ENCODE results near the gene MAP4K2. TPM values are rescaled to one million over a fixed set of nuclear protein-coding genes. Genes with fewer than 3 reads are reported as not detected.

Gene MAP4K2
- total RNA-seq, 1 experiment from 2014 or later = 46.5 TPM

DNA sequence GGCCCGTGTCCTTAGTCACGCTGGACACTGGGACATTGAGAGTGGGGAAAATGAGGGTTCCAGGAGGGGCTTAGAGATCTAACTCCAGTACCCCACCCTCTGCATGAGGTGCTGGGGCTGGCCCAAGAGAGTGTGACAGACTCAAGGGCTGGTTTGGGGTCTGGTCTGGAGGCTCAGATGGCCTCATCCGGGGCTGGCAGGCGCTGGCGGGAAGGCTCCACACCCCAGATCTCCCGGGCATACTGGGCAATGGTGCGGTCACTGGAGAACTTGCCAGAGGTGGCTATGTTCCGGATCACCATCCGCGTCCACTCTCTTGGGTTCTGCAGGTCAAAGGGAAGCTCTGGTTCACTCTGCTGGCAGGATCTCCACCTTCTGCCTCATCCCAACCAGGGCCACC, 56.5 kb downstream of the MAP4K2 start:
- POLR2A ChIA-PET (ENCODE audit: low non-redundant PET) = no interaction called here
- TF ChIP-seq, protein P1, sequence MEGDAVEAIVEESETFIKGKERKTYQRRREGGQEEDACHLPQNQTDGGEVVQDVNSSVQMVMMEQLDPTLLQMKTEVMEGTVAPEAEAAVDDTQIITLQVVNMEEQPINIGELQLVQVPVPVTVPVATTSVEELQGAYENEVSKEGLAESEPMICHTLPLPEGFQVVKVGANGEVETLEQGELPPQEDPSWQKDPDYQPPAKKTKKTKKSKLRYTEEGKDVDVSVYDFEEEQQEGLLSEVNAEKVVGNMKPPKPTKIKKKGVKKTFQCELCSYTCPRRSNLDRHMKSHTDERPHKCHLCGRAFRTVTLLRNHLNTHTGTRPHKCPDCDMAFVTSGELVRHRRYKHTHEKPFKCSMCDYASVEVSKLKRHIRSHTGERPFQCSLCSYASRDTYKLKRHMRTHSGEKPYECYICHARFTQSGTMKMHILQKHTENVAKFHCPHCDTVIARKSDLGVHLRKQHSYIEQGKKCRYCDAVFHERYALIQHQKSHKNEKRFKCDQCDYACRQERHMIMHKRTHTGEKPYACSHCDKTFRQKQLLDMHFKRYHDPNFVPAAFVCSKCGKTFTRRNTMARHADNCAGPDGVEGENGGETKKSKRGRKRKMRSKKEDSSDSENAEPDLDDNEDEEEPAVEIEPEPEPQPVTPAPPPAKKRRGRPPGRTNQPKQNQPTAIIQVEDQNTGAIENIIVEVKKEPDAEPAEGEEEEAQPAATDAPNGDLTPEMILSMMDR (conservative IDR thresholded peaks at IDR 0.05; ENCODE audit: low read depth, low read length) = no peak
- no peak for TF ChIP-seq EZH2 (IDR thresholded peaks at IDR 0.05; ENCODE audit: borderline replicate concordance, low read depth, low read length, poor library complexity, severe bottlenecking)
- no peaks in the 10 kb centered on the region for H3K9me3 ChIP-seq (ENCODE audit: low read depth, low read length, poor library complexity, severe bottlenecking)
- H3K27ac ChIP-seq (ENCODE audit: low read depth, low read length, poor library complexity, severe bottlenecking) = no peak overlapping the region
- no peak overlapping the region for H3K4me3 ChIP-seq (ENCODE audit: low read depth, low read length, poor library complexity, severe bottlenecking)
- intact Hi-C loops (cut with micrococcal nuclease; ENCODE audit: unreplicated experiment) = no loop called here
- BruUV-seq (replicated peaks) = no TSS peak
- peaks cover 27% of the 10 kb centered on the region for H3K27me3 ChIP-seq (replicated peaks; ENCODE audit: insufficient read depth, low read depth, low read length, poor library complexity)
- H3K4me1 ChIP-seq (ENCODE audit: insufficient read depth, low read length, poor library complexity, severe bottlenecking) = peaks cover 27% of the 10 kb centered on the region
- CTCF ChIA-PET = no interaction called here
- DNase-seq (ENCODE audit: low spot score) = no peak
- H3K36me3 ChIP-seq (ENCODE audit: insufficient read depth, low read length, poor library complexity, severe bottlenecking) = no peaks in the 10 kb centered on the region

DNA sequence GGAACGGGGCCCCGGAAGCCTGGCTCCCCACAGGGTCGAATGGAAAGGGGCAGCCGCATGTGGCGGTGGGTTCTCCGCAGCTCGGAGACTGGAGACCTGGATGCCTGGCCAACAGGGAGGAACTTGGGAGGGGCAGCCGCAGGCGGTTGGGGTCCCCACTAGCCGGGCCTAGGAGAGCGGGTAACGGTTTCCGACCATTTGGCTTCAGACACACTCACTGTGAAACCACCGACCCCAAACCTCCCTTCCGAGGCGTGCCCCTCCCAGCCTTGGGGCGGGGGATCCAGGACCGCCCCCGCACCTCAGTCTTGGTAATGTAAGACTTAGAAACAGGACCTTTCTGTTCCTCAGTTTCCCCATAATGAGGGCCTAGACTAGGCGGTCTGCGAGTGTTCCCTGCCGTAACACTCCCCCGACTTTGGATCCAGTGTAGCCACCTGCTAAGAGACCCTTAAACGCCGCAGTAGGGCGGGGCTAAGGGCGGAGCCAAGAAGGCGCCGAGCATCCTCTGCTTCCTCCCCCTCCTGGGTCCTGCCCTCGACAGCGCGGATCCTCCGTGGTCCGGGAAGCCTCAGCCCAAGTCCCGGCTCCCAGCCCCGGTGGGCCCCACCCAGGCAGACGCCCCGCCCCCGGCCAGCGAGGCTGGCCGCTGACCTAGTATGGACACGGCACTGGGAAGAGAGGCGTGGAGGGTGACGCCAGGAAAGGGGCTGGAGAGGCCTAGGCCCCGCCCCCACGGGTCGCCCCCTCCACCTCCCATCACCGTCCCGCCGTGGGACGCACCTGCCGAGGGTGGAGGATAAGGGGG, 57.3 kb downstream of the MAP4K2 start:
- peaks cover 27% of the 10 kb centered on the region for H3K4me1 ChIP-seq (ENCODE audit: insufficient read depth, low read length, poor library complexity, severe bottlenecking)
- peak; percentile 71 for DNase-seq (ENCODE audit: low spot score)
- no peaks in the 10 kb centered on the region for H3K36me3 ChIP-seq (ENCODE audit: insufficient read depth, low read length, poor library complexity, severe bottlenecking)
- no TSS peak for BruUV-seq (replicated peaks)
- no peaks in the 10 kb centered on the region for H3K9me3 ChIP-seq (ENCODE audit: low read depth, low read length, poor library complexity, severe bottlenecking)
- TF ChIP-seq, protein P1 (conservative IDR thresholded peaks at IDR 0.05; ENCODE audit: low read depth, low read length) = no peak
- no peak for TF ChIP-seq EZH2 (IDR thresholded peaks at IDR 0.05; ENCODE audit: borderline replicate concordance, low read depth, low read length, poor library complexity, severe bottlenecking)
- H3K27me3 ChIP-seq (replicated peaks; ENCODE audit: insufficient read depth, low read depth, low read length, poor library complexity) = peaks cover 27% of the 10 kb centered on the region
- intact Hi-C loops (cut with micrococcal nuclease; ENCODE audit: unreplicated experiment) = no loop called here
- peak overlapping the region; percentile 58 for H3K4me3 ChIP-seq (ENCODE audit: low read depth, low read length, poor library complexity, severe bottlenecking)
- ChIA-PET POLR2A (ENCODE audit: low non-redundant PET) (no interaction called here), CTCF (interaction anchor here (0.6 kb wide), 1 partner anchor 49 kb away, joined by 4 read pairs; no protein-coding TSS in a partner anchor)
- no peak overlapping the region for H3K27ac ChIP-seq (ENCODE audit: low read depth, low read length, poor library complexity, severe bottlenecking)

DNA sequence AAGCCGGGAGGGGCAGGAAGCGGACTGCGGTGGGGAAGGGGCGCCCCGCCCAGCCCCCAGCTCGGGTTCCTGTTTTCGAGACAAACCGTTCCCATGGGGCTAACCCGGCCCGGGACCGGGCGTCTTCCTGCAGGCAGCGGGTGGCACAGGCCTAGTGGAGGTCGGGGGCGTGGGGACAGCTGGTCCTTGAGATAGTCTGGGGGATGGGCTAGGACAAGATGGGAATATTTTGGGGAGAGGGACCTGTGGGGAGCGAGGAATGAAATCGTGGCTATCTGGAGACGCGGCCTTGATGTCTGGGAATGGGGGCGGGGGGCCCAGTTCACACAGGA, 57.9 kb downstream of the MAP4K2 start:
- H3K4me1 ChIP-seq (ENCODE audit: insufficient read depth, low read length, poor library complexity, severe bottlenecking) = peaks cover 27% of the 10 kb centered on the region
- no TSS peak for BruUV-seq (replicated peaks)
- ChIA-PET CTCF (no interaction called here), POLR2A (ENCODE audit: low non-redundant PET) (no interaction called here)
- intact Hi-C loops (cut with micrococcal nuclease; ENCODE audit: unreplicated experiment) = no loop called here
- H3K27me3 ChIP-seq (replicated peaks; ENCODE audit: insufficient read depth, low read depth, low read length, poor library complexity) = peaks cover 27% of the 10 kb centered on the region
- no peak overlapping the region for H3K27ac ChIP-seq (ENCODE audit: low read depth, low read length, poor library complexity, severe bottlenecking)
- peak overlapping the region; percentile 58 for H3K4me3 ChIP-seq (ENCODE audit: low read depth, low read length, poor library complexity, severe bottlenecking)
- no peaks in the 10 kb centered on the region for H3K36me3 ChIP-seq (ENCODE audit: insufficient read depth, low read length, poor library complexity, severe bottlenecking)
- no peaks in the 10 kb centered on the region for H3K9me3 ChIP-seq (ENCODE audit: low read depth, low read length, poor library complexity, severe bottlenecking)
- no peak for TF ChIP-seq EZH2 (IDR thresholded peaks at IDR 0.05; ENCODE audit: borderline replicate concordance, low read depth, low read length, poor library complexity, severe bottlenecking)
- TF ChIP-seq, protein P1 (conservative IDR thresholded peaks at IDR 0.05; ENCODE audit: low read depth, low read length) = no peak
- DNase-seq (ENCODE audit: low spot score) = no peak
